Mucosa of descending colon (tissue), 3 donors: Measurements from ENCODE around the gene PCDHGB6. TPM values are rescaled to one million over a fixed set of nuclear protein-coding genes. Genes with fewer than 3 reads are reported as not detected.
"Not testable (repeated sequence)": the region's sequence is repeated elsewhere in the genome, so short reads cannot be mapped to it uniquely, and the experiment has no call there.

ENCODE experiments used
- ATAC-seq: fragments of 200-7000 bp; cut with Tn5 transposase; one replicate; pipeline ENCODE4 v1.9.1; 2020; ENCODE audit warnings: mild to moderate bottlenecking, moderate library complexity
- DNase-seq, 3 donors: peaks; one replicate each; pipeline ENCODE4 v3.0.0-alpha.2; 2020
- H3K36me3 ChIP-seq: fragments of 200-600 bp; one replicate; pipeline ENCODE4 v1.8.0; 2021; ENCODE audit warnings: low read depth, mild to moderate bottlenecking
- H3K4me1 ChIP-seq: fragments of 200-600 bp; one replicate; pipeline ENCODE4 v1.8.0; 2021; ENCODE audit warnings: low read depth, mild to moderate bottlenecking
- H3K4me3 ChIP-seq: fragments of 200-600 bp; one replicate; pipeline ENCODE4 v1.8.0; 2021; ENCODE audit warnings: mild to moderate bottlenecking
- H3K9me3 ChIP-seq: fragments of 200-600 bp; one replicate; pipeline ENCODE4 v1.8.0; 2021; ENCODE audit warnings: mild to moderate bottlenecking
- CTCF ChIP-seq: fragments of 200-600 bp; IDR thresholded peaks from one replicate; pipeline ENCODE4 v1.8.0; 2022; ENCODE audit warnings: antibody characterized with exemption, mild to moderate bottlenecking
- intact Hi-C, 2 donors: fragments of 100-400 bp; cut with DNase I in 1 of 2; cut with micrococcal nuclease in 1 of 2; formaldehyde crosslinking; loops; one replicate each; pipeline versions ENCODE4 v1.11.0 to v1.11.1; 2022; cut with DNase I, micrococcal nuclease
- total RNA-seq, 3 donors: library from RNA; stranded (reverse); fragmentation: NEBNext Ultra II Directional in 2 of 3; extraction: Animal tissue kit (Norgen Biotek cat#: 25700) in 2 of 3; gene quantifications; one replicate each; pipeline versions ENCODE4 v1.2.1 to v1.2.4, GENCODE V29; 2021 to 2023
- donor health status: DM: no; HTN: no; CAD: no; lungs with moderate emphysema.
- donor health status: DM: no; HTN: no; CAD: no.
- donor health status: DM: no; HTN: yes; CAD: no.

PCDHGB6 gene
- total RNA-seq, 3 donors from 2014 or later: 2.3 to 8.5 (median 2.8) TPM

DNA sequence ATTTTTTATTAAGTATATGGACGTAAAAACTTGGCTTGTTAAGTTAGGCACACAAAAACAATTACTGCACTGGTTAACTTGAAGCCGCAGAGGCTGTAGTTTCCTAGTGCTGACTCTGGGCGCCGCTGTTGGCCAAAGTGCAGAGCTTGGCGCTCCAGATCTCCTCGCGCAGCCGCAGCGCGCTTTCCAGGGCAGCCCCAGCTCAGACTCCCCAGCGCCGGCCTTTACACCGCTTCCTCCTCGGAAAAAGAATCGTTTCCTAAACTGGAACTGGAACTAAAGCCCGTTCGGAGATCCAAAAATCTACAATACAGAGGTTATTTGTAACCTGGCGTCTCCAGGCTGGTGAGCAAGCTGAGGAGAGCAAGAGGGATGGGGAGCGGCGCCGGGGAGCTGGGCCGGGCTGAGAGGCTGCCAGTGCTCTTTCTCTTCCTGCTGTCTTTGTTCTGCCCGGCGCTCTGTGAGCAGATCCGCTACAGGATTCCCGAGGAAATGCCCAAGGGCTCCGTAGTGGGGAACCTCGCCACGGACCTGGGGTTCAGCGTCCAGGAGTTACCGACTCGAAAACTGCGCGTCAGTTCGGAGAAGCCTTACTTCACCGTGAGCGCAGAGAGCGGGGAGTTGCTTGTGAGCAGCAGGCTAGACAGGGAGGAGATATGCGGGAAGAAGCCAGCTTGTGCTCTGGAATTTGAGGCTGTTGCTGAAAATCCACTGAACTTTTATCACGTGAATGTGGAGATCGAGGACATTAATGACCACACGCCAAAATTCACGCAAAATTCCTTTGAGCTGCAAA lies 9.9 kb upstream of the PCDHGB6 start, which contains the start of gene PCDHGB5:
Gene PCDHGB5, plus strand, starts transcription at position 192 of the 796 bp plus-strand sequence. Its CDS starts 181 bp downstream, at position 373.
- intact Hi-C loops, H3K36me3 ChIP-seq, H3K4me3 ChIP-seq, H3K4me1 ChIP-seq: not testable (repeated sequence)
- peaks cover 68% of the 10 kb centered on the region for H3K9me3 ChIP-seq
- DNase-seq (peak in 2 of 3 donors; percentile 52 to 59), ATAC-seq (peak; percentile 92)
- TF ChIP-seq CTCF: peak; percentile 18

GRCh38 chr5:141398608-141399007 lies 9.2 kb upstream of the PCDHGB6 start:
- H3K4me1 ChIP-seq: no peaks in the 10 kb centered on the region
- no peak overlapping the region for H3K4me3 ChIP-seq
- no peak for ATAC-seq
- no peaks in the 10 kb centered on the region for H3K36me3 ChIP-seq
- no peak for TF ChIP-seq CTCF
- intact Hi-C loops: no loop called here
- no peak for DNase-seq
- peaks cover 68% of the 10 kb centered on the region for H3K9me3 ChIP-seq

- Histone ChIP-seq H3K9me3 (peaks cover 69% of the 10 kb centered on the region), H3K4me1 (no peaks in the 10 kb centered on the region), H3K36me3 (no peaks in the 10 kb centered on the region), H3K4me3 (no peak overlapping the region)
- intact Hi-C loops: no loop called here
- no peak for TF ChIP-seq CTCF
- ATAC-seq (no peak), DNase-seq (no peak)
Observed at GRCh38 chr5:141399555-141400258, 8.1 kb upstream of the PCDHGB6 start.

DNA sequence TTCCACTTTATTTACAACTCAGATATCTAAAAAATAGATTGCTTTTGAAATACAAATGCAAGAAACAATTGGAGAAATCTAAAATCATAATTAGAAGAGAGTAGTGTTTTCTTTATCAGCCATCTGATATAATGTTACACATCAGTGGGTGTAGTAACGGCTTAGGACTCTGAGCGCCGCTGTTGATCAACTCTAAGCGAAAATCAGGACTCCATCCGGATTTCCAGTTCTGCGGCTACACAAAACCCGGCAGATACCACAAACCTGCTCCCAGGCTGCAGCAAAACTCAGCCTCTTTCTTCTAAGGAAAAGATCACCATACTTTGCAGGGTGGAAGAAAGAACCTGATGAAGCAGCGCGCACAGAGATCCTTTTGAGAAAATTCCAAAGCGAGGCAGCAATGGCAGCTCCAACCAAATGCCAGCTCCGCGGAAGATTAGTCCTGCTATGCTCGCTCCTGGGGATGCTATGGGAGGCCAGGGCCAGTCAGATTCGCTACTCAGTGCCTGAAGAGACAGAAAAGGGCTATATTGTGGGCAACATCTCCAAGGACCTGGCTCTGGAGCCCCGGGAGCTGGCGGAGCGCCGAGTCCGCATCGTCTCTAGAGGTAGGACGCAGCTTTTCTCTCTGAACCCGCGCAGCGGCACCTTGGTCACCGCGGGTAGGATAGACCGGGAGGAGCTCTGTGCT lies 5.1 kb upstream of the PCDHGB6 start, which contains the start of gene PCDHGA9:
Gene PCDHGA9, plus strand, starts transcription at position 226 of the 691 bp plus-strand sequence. Its CDS starts 175 bp downstream, at position 401.
- H3K4me1 ChIP-seq: no peaks in the 10 kb centered on the region
- ATAC-seq: peak; percentile 40
- no peak for TF ChIP-seq CTCF
- H3K36me3 ChIP-seq: no peaks in the 10 kb centered on the region
- peaks cover 85% of the 10 kb centered on the region for H3K9me3 ChIP-seq
- peak in 1 of 3 donors; percentile 29 for DNase-seq
- intact Hi-C loops: no loop called here
- H3K4me3 ChIP-seq: no peak within 1 kb of the TSS

- H3K36me3 ChIP-seq: no peaks in the 10 kb centered on the region
- peaks cover 88% of the 10 kb centered on the region for H3K9me3 ChIP-seq
- ATAC-seq (no peak), DNase-seq (no peak)
- no peak for TF ChIP-seq CTCF
- no peak overlapping the region for H3K4me3 ChIP-seq
- intact Hi-C loops: no loop called here
- no peaks in the 10 kb centered on the region for H3K4me1 ChIP-seq
Observed at GRCh38 chr5:141403387-141403786, 4.4 kb upstream of the PCDHGB6 start.
